ENCODE results near the gene SLC18A3. TPM values are rescaled to one million over a fixed set of nuclear protein-coding genes. Genes with fewer than 3 reads are reported as not detected.

The SLC18A3 gene
- total RNA-seq, 1 experiment from 2014 or later: not detected

DNA sequence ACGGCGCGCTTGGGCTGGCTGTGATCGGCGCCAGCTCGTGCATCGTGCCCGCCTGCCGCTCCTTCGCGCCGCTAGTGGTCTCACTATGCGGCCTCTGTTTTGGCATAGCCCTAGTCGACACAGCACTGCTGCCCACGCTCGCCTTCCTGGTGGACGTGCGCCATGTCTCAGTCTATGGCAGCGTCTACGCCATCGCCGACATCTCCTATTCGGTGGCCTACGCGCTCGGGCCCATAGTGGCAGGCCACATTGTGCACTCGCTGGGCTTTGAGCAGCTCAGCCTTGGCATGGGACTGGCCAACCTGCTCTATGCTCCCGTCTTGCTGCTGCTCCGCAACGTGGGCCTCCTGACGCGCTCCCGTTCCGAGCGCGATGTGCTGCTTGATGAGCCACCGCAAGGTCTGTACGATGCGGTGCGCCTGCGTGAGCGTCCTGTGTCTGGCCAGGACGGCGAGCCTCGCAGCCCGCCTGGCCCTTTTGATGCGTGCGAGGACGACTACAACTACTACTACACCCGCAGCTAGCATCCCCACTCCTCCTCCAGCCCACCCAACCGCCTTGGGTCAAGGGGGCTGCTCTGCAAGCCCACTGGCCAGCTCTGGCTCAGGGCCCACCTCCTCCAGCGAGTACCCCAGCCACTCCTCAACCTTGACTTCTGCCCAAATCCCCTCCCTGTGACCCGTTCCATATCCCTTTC, 1.9 kb downstream of the SLC18A3 start:
- Histone ChIP-seq H3K4me3 (replicated peaks in 1 of 2; ENCODE audit: low read depth in 1 of 2, low read length in 2 of 2) (no peak overlapping the region), H3K79me2 (ENCODE audit: insufficient read depth, low read length) (no peaks in the 10 kb centered on the region), H3K9me3 (ENCODE audit: control insufficient read depth in 1 of 2, insufficient read depth in 1 of 2, low read depth in 1 of 2, low read length in 2 of 2) (no peaks in the 10 kb centered on the region), H3K9ac (ENCODE audit: low read length) (no peak overlapping the region), H4K20me1 (ENCODE audit: insufficient read depth) (no peaks in the 10 kb centered on the region), H3K9me2 (ENCODE audit: insufficient read depth) (no peaks in the 10 kb centered on the region), H3K27ac (ENCODE audit: low read depth, low read length) (no peak overlapping the region), H3K36me3 (ENCODE audit: control insufficient read depth in 1 of 2, insufficient read depth in 2 of 2, low read length in 2 of 2) (no peaks in the 10 kb centered on the region), H2AFZ (ENCODE audit: low read depth, low read length, poor library complexity, severe bottlenecking) (no peak overlapping the region), H3K4me2 (ENCODE audit: low read length) (no peak overlapping the region), H3K4me1 (ENCODE audit: control insufficient read depth in 1 of 2, insufficient read depth in 2 of 2, low read length in 2 of 2) (peaks cover 0 to 3% of the 10 kb centered on the region in 2 experiments; a peak in 2 of 4 replicates), H3K27me3 (ENCODE audit: insufficient read depth, low read length) (no peaks in the 10 kb centered on the region)
- intact Hi-C loops (cut with micrococcal nuclease): no loop called here
- ChIA-PET POLR2A (no interaction called here), CTCF (no interaction called here), RAD21 (ENCODE audit: low non-redundant PET in 1 of 2, low total read pairs in 2 of 2, uncharacterized antibody in 2 of 2, unreplicated experiment in 2 of 2) (no interaction called here)
- TF ChIP-seq FOSL1 (IDR thresholded peaks at IDR 0.05; ENCODE audit: low read depth): no peak
- TF ChIP-seq POLR2A (IDR thresholded peaks at IDR 0.05; ENCODE audit: borderline replicate concordance, extremely low read depth, insufficient read depth, insufficient read length): no peak
- TF ChIP-seq, protein P1, sequence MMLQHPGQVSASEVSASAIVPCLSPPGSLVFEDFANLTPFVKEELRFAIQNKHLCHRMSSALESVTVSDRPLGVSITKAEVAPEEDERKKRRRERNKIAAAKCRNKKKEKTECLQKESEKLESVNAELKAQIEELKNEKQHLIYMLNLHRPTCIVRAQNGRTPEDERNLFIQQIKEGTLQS (IDR thresholded peaks at IDR 0.05): no peak
- TF ChIP-seq SP1 (IDR thresholded peaks at IDR 0.05; ENCODE audit: low read depth): no peak
- no peak for TF ChIP-seq RAD21 (IDR thresholded peaks at IDR 0.05; ENCODE audit: low read depth)
- TF ChIP-seq, protein P2, sequence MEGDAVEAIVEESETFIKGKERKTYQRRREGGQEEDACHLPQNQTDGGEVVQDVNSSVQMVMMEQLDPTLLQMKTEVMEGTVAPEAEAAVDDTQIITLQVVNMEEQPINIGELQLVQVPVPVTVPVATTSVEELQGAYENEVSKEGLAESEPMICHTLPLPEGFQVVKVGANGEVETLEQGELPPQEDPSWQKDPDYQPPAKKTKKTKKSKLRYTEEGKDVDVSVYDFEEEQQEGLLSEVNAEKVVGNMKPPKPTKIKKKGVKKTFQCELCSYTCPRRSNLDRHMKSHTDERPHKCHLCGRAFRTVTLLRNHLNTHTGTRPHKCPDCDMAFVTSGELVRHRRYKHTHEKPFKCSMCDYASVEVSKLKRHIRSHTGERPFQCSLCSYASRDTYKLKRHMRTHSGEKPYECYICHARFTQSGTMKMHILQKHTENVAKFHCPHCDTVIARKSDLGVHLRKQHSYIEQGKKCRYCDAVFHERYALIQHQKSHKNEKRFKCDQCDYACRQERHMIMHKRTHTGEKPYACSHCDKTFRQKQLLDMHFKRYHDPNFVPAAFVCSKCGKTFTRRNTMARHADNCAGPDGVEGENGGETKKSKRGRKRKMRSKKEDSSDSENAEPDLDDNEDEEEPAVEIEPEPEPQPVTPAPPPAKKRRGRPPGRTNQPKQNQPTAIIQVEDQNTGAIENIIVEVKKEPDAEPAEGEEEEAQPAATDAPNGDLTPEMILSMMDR (IDR thresholded peaks at IDR 0.05 in 2 of 3, conservative IDR thresholded peaks at IDR 0.05 in 1 of 3; ENCODE audit: borderline replicate concordance in 1 of 3, insufficient read depth in 1 of 3, low read depth in 2 of 3, low read length in 2 of 3): no peak
- TF ChIP-seq POLR2AphosphoS5 (IDR thresholded peaks at IDR 0.05; ENCODE audit: low read depth, low read length): no peak
- TF ChIP-seq ELF1 (IDR thresholded peaks at IDR 0.05; ENCODE audit: borderline replicate concordance, low read depth): no peak
- BruUV-seq (replicated peaks): no TSS peak
- DNase-seq (ENCODE audit: low read depth, low spot score) (no peak), ATAC-seq (no peak)

Measured in HCT116 (cell line).